ENCODE measurements around the gene IRAG1.

Gene IRAG1

DNA sequence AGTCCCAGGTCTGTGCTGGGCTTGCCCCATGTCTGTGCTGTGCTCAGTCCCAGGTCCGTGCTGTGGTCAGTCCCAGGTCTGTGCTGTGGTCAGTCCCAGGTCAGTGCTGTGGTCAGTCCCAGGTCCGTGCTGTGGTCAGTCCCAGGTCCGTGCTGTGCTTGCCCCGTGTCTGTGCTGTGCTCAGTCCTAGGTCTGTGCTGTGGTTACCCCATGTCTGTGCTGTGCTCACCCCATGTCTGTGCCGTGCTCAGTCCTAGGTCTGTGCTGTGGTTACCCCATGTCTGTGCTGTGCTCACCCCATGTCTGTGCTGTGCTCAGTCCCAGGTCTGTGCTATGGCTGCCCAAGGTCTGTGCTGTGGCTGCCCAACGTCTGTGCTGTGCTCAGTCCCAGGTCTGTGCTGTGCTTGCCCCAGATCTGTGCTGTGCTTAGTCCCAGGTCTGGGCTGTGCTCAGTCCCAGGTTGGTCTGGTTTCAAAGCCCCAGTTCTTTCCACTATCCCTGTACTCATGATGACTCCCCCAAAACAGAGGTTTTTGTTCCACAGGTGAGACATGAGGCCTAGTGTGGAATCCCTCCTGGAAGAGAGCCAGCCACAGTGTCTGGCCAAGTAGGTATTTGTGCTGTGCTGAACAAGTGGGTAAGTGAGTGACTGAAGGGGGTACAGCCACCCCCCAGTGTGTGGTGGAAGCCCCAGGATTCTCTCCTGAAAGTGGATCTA, 34.8 kb downstream of the IRAG1 start:
- H3K27me3 ChIP-seq (ENCODE audit: control insufficient read depth, insufficient read depth, low read length): no peaks in the 10 kb centered on the region
- H3K4me1 ChIP-seq (ENCODE audit: control insufficient read depth, insufficient read depth, low read length): peaks cover 48% of the 10 kb centered on the region
- H3K27ac ChIP-seq (ENCODE audit: low read depth, low read length): peak overlapping the region; percentile 71
- H3K36me3 ChIP-seq (ENCODE audit: control insufficient read depth, insufficient read depth, low read length): no peaks in the 10 kb centered on the region
- H3K9ac ChIP-seq (ENCODE audit: low read length): no peak overlapping the region
- no peak overlapping the region for H3K4me3 ChIP-seq (ENCODE audit: low read length)

DNA sequence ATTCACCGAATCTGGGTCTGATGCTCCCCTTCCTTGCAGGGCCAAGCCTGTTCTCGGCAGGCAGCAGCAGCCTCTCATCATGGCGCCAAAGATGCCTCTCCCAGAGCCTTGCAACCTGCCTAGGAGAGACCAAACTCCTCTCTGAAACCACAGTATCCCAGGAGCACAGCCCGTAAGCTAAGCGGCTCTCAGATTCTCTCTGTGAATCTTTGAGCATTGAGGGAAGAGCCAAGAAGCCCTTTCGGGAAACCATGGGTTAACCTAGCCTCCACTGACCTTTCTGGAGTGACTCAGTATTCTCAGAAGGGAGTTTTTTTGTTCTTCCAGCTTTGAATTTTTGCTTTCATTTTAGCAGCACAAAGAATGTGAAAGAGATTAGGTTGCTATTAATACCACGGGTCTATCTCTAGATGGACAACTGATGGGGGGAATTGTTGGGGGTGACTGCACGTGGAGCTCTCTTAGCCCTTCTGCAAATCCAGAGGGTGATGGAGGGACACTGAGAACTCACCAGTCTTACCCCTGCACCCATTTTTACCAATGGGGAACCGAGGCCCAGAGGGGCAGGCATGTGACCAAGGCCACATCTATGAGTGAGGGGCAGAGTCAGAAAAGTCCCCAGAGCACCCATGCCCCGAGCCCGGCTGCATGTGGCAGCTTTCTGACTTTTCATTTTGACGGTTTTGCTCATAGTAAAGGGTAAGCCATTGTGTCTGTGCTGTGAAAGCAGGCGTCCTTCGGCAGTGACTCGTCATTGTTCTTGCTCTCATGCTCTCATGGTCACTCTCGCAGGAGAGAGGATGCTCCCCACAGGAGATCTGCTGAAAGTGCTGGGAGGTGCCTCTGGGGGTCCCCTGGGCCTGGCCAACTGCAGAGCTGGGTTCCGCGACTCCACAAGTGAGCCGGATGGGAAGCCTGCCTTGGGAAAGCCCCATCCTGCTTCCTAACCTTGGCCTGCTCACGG, 36.0 kb downstream of the IRAG1 start:
- Histone ChIP-seq H3K4me1 (ENCODE audit: control insufficient read depth, insufficient read depth, low read length) (peaks cover 53% of the 10 kb centered on the region), H3K27ac (ENCODE audit: low read depth, low read length) (peak overlapping the region; percentile 72), H3K9ac (ENCODE audit: low read length) (no peak overlapping the region), H3K4me3 (ENCODE audit: low read length) (peak overlapping the region; percentile 39), H3K27me3 (ENCODE audit: control insufficient read depth, insufficient read depth, low read length) (no peaks in the 10 kb centered on the region), H3K36me3 (ENCODE audit: control insufficient read depth, insufficient read depth, low read length) (no peaks in the 10 kb centered on the region)

GRCh38 chr11:10655943-10656576, 37.5 kb downstream of the IRAG1 start:
- Histone ChIP-seq H3K4me3 (ENCODE audit: low read length) (no peak overlapping the region), H3K36me3 (ENCODE audit: control insufficient read depth, insufficient read depth, low read length) (no peaks in the 10 kb centered on the region), H3K27ac (ENCODE audit: low read depth, low read length) (peak overlapping the region; percentile 53), H3K9ac (ENCODE audit: low read length) (no peak overlapping the region), H3K4me1 (ENCODE audit: control insufficient read depth, insufficient read depth, low read length) (peaks cover 53% of the 10 kb centered on the region), H3K27me3 (ENCODE audit: control insufficient read depth, insufficient read depth, low read length) (no peaks in the 10 kb centered on the region)

GRCh38 chr11:10655227-10655626, 38.3 kb downstream of the IRAG1 start:
- H3K36me3 ChIP-seq (ENCODE audit: control insufficient read depth, insufficient read depth, low read length): no peaks in the 10 kb centered on the region
- H3K4me1 ChIP-seq (ENCODE audit: control insufficient read depth, insufficient read depth, low read length): peaks cover 53% of the 10 kb centered on the region
- H3K27me3 ChIP-seq (ENCODE audit: control insufficient read depth, insufficient read depth, low read length): no peaks in the 10 kb centered on the region
- no peak overlapping the region for H3K9ac ChIP-seq (ENCODE audit: low read length)
- H3K27ac ChIP-seq (ENCODE audit: low read depth, low read length): peak overlapping the region; percentile 53
- no peak overlapping the region for H3K4me3 ChIP-seq (ENCODE audit: low read length)

- no peaks in the 10 kb centered on the region for H3K27me3 ChIP-seq (ENCODE audit: control insufficient read depth, insufficient read depth, low read length)
- no peak overlapping the region for H3K27ac ChIP-seq (ENCODE audit: low read depth, low read length)
- no peak overlapping the region for H3K4me3 ChIP-seq (ENCODE audit: low read length)
- H3K36me3 ChIP-seq (ENCODE audit: control insufficient read depth, insufficient read depth, low read length): no peaks in the 10 kb centered on the region
- H3K4me1 ChIP-seq (ENCODE audit: control insufficient read depth, insufficient read depth, low read length): peaks cover 50% of the 10 kb centered on the region
- no peak overlapping the region for H3K9ac ChIP-seq (ENCODE audit: low read length)
These were observed 38.8 kb downstream of the IRAG1 start for GRCh38 chr11:10654811-10655150.

DNA sequence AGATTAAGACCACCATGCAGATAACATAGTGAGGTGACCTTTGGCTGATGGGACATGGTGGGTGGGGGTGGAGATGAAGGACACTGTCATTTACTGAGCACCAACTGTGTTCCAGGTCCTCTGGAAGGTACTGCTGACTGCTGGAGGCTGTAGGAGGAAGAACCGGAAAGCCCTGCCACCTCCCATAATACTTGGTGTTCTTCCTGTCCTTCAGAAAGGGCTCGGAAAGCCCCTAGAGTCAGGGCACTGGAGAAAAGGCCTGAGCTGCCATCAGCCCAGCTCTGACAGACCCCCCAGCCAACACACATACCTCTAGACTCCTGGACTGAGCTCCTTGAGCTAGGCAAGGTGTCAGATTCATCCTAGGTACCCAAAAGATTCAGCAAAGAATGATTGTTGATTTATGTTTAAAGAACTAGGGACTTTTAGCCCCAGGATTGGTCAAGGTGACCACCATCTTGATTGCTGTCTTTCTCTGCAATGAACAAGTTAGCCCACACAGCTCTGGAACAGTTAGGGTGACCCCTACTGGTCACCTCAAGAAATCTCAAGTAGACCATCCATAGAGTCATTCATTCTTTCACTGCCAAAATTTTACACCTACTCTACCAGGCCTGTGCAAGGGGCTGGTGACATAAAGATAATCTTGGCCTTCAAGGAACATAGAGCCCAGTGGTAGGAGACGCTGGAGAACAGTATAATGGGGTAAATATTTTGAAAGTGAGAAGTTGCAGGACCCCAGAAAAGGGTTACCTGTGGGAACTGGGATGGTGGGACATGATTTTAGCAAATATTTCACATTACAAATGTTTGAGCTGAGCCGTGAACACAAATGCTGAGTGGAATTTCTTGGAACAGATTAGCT, 39.4 kb downstream of the IRAG1 start:
- no peaks in the 10 kb centered on the region for H3K36me3 ChIP-seq (ENCODE audit: control insufficient read depth, insufficient read depth, low read length)
- no peak overlapping the region for H3K27ac ChIP-seq (ENCODE audit: low read depth, low read length)
- H3K4me1 ChIP-seq (ENCODE audit: control insufficient read depth, insufficient read depth, low read length): peaks cover 44% of the 10 kb centered on the region
- no peak overlapping the region for H3K4me3 ChIP-seq (ENCODE audit: low read length)
- H3K27me3 ChIP-seq (ENCODE audit: control insufficient read depth, insufficient read depth, low read length): no peaks in the 10 kb centered on the region
- H3K9ac ChIP-seq (ENCODE audit: low read length): no peak overlapping the region

- peaks cover 35% of the 10 kb centered on the region for H3K4me1 ChIP-seq (ENCODE audit: control insufficient read depth, insufficient read depth, low read length)
- no peak overlapping the region for H3K9ac ChIP-seq (ENCODE audit: low read length)
- H3K27ac ChIP-seq (ENCODE audit: low read depth, low read length): no peak overlapping the region
- H3K36me3 ChIP-seq (ENCODE audit: control insufficient read depth, insufficient read depth, low read length): no peaks in the 10 kb centered on the region
- H3K27me3 ChIP-seq (ENCODE audit: control insufficient read depth, insufficient read depth, low read length): no peaks in the 10 kb centered on the region
- no peak overlapping the region for H3K4me3 ChIP-seq (ENCODE audit: low read length)
These were observed 40.3 kb downstream of the IRAG1 start for GRCh38 chr11:10653261-10653660.

- no peaks in the 10 kb centered on the region for H3K27me3 ChIP-seq (ENCODE audit: control insufficient read depth, insufficient read depth, low read length)
- H3K27ac ChIP-seq (ENCODE audit: low read depth, low read length): no peak overlapping the region
- H3K4me3 ChIP-seq (ENCODE audit: low read length): no peak overlapping the region
- peaks cover 23% of the 10 kb centered on the region for H3K4me1 ChIP-seq (ENCODE audit: control insufficient read depth, insufficient read depth, low read length)
- no peak overlapping the region for H3K9ac ChIP-seq (ENCODE audit: low read length)
- H3K36me3 ChIP-seq (ENCODE audit: control insufficient read depth, insufficient read depth, low read length): no peaks in the 10 kb centered on the region
These were observed 41.7 kb downstream of the IRAG1 start for GRCh38 chr11:10651656-10652361.

- H3K4me3 ChIP-seq (ENCODE audit: low read length): no peak overlapping the region
- no peaks in the 10 kb centered on the region for H3K27me3 ChIP-seq (ENCODE audit: control insufficient read depth, insufficient read depth, low read length)
- H3K27ac ChIP-seq (ENCODE audit: low read depth, low read length): no peak overlapping the region
- no peak overlapping the region for H3K9ac ChIP-seq (ENCODE audit: low read length)
- peaks cover 27% of the 10 kb centered on the region for H3K4me1 ChIP-seq (ENCODE audit: control insufficient read depth, insufficient read depth, low read length)
- no peaks in the 10 kb centered on the region for H3K36me3 ChIP-seq (ENCODE audit: control insufficient read depth, insufficient read depth, low read length)
These were observed 42.9 kb downstream of the IRAG1 start for GRCh38 chr11:10650630-10651029.

DNA sequence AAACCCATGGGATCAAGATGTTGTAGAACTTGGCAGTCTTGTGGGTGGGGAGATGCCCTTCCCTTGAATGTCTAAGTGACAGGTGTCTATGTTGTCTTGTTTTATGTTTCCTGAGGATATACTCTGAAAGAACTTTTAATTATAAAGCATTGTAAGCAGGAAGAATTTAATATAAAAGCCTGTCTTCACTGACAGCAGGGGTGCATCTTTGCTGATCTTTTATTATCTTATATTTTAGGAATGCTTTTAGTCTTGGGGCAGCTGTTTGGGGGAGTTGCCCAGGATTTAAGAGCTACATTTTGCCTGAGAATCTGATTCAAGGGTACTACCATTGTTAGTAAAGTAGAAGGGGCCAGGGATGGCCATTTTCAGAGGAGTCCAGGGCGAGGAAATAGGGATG, 43.4 kb downstream of the IRAG1 start:
- Histone ChIP-seq H3K4me3 (ENCODE audit: low read length) (no peak overlapping the region), H3K36me3 (ENCODE audit: control insufficient read depth, insufficient read depth, low read length) (no peaks in the 10 kb centered on the region), H3K27me3 (ENCODE audit: control insufficient read depth, insufficient read depth, low read length) (no peaks in the 10 kb centered on the region), H3K4me1 (ENCODE audit: control insufficient read depth, insufficient read depth, low read length) (peaks cover 22% of the 10 kb centered on the region), H3K27ac (ENCODE audit: low read depth, low read length) (no peak overlapping the region), H3K9ac (ENCODE audit: low read length) (no peak overlapping the region)

DNA sequence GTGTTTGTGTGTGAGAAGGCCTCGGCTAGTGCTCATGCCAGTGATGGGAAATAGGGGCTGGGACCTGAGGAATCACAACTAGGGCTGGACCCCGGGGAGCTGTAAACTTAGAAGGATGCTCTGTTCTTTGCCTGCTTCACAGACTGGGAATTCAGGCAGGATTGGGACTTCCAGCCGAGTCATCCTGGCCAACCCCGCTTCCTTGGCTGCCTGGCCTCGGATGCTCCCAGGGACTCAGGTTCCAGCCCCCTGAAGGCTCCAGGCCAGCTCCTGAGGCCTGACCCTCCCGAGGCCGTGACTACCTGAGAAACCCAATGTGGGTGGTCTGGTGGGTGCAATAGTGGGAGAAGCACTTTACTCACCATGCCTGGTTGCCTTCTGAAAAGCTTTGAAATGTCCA, 44.7 kb downstream of the IRAG1 start:
- H3K9ac ChIP-seq (ENCODE audit: low read length): no peak overlapping the region
- H3K27ac ChIP-seq (ENCODE audit: low read depth, low read length): no peak overlapping the region
- H3K4me1 ChIP-seq (ENCODE audit: control insufficient read depth, insufficient read depth, low read length): peaks cover 15% of the 10 kb centered on the region
- H3K36me3 ChIP-seq (ENCODE audit: control insufficient read depth, insufficient read depth, low read length): no peaks in the 10 kb centered on the region
- H3K4me3 ChIP-seq (ENCODE audit: low read length): no peak overlapping the region
- no peaks in the 10 kb centered on the region for H3K27me3 ChIP-seq (ENCODE audit: control insufficient read depth, insufficient read depth, low read length)

Data from rectal smooth muscle tissue (tissue), 1 donor.